Dedifferentiated amniotic fluid mesenchymal stem cell (primary cell): ENCODE data around the gene CNTLN.
A peak's percentile ranks its signal among the peaks of the same experiment; 100 is the strongest.
"Not testable (repeated sequence)": the region's sequence is repeated elsewhere in the genome, so short reads cannot be mapped to it uniquely, and the experiment has no call there.

ENCODE experiments used
- DNase-seq: peaks from one replicate; pipeline ENCODE4 v3.0.0-alpha.2; 2016; ENCODE audit errors: extremely low spot score

The CNTLN gene

DNA sequence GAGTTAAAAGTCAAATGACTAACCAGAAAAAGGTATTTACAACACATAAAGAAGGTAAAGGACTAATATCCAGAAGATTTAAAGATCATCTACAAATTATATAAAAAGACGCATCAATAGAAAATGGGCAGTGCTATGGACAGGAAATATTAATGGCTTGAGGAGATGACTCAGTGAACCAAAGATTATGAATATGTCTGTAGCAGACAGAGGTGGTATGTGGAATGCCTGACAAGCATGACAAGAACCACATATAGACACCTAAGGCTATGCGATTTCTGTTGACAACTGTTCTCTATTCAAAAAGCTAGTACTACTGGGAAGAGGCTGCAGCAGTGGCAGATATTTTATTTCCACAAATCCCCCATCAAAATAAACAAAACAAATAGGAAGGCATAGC, 267.0 kb downstream of the CNTLN start:
- DNase-seq, result no peak

DNA sequence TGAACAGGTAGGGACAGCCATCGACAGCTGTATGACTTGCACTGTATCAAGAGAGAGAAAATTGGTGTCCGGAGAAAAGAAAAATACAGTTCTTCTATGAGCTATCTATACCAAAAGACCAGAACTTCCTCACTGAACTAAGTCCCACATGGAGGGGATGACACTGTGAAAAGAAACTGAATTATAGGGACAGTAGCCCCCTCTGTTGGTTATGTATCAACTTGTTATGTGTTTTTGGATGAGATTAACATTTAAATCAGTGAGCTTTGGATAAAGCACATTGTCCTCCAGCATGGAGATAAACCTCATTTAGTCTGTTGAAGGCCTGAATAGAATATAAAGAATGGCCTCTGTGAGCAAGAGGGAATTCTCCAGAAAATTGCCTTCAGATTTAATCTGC, 267.5 kb downstream of the CNTLN start:
- no peak for DNase-seq

DNA sequence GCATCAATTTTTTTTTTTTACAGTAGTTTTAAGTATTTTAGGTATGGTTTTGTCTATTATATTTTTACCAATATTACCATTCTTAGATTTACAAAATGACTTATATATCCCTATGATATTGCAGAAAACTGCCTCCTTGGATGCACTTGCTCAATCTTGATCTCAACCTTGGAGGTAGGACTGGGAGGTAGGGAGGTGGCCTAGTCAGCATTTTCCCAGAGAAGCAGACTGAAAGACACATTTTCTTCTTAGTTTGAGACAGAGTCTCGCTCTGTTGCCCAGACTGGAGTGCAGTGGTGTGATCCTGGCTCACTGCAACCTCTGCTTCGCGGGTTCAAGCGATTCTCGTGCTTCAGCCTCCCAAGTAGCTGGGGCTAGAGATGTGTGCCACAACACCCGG, 268.7 kb downstream of the CNTLN start:
- no peak for DNase-seq

DNA sequence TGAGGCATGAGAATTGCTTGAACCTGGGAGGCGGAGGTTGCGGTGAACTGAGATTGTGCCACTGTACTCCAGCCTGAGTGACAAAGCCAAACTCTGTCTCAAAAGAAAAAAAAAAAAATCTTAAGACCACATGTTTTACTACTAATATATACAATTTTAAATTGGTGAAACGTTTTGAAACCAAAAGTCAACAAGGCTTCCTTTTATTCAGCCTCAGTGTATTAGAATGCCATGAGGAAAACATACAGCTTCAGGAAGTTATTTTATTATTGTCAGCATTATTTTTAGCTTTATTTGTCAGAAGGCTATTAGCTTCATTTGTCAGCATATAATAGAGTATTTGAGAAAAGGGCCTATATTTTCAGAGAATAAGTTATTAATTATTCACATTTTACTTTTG, 280.1 kb downstream of the CNTLN start:
- DNase-seq, result no peak

DNA sequence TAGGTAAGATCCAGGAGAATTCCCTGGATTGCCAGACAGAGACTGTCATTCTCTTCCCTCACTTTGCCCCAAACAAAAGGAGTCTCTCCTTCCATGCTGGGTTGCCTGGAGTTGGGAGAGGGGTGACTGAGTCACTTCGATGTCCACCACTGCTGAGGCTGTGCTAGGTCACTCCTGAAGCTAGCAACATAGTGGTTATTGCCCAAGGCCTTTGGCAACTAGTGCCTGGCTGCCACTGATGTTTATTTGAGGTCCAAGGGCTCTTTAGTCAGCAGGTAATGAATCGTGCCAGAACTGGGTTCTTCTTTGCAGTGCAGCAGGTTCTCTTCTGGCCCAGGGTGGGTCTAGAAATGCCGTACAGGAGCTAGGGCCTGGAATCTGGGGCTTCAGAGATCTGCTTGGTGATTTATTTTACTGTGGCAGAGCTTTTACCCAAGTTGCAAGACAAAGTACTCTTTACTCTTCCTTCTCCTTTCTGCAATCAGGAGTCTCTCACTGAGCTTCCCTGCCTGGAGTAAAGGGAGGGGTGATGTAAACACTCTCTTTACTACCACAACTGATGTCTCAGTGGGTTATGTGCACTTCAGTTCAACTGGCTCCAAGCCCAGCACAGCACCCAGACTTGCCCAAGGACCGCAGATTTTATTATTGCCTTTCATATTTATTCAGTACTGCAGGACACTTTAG, 288.3 kb downstream of the CNTLN start:
- DNase-seq, result no peak

DNA sequence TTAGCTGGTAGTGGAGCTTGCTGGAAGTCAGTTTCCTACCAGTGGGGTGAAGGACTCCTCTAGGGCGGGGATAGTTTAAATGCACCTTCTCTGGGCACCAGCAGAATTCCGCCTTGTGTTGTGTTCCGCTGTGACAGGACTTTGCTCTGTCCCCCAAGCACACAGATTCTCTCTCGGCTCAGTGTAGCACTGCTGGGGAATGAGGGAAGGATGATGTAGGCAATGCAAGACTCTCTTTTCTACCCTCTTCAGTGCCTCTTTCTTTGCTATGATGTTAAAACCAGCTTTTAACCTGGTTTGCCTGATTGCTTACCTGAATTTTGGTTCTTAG, 288.8 kb downstream of the CNTLN start:
- no peak for DNase-seq

DNA sequence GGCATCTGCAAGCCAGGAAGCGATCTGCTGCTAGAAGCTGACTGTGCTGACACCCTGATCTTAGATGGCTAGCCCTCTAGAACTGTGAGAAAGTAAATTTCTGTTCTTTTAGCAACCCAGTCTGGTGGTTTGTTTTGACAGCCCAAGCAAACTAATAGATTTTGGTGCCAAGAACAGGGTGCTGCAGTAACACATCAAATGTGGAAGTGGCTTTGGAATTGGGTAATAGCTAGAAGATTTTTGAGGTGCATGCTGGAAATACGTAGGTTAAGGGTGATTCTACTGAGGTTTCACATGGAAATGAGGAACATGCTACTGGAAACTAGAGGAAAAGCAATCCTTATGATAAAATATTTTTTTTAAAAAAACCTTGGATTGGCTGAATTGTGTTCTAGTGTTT, 290.5 kb downstream of the CNTLN start:
- no peak for DNase-seq

DNA sequence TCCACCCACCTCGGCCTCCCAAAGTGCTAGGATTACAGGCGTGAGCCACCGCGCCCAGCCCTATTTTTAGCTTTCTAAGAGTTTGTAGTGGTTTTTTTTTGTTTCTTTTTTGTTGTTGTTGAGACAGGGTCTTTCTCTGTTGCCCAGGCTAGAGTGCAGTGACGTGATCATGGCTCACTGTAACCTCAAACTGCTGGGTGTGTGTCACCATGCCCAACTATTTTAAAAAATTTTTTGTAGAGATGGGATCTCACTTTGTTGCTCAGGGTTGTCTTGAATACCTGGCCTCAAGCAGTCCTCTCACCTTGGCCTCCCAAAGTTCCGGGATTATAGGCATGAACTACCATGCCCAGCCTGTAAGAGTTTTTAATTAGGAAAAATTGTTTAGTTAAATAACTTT, 298.7 kb downstream of the CNTLN start:
- no peak for DNase-seq

DNA sequence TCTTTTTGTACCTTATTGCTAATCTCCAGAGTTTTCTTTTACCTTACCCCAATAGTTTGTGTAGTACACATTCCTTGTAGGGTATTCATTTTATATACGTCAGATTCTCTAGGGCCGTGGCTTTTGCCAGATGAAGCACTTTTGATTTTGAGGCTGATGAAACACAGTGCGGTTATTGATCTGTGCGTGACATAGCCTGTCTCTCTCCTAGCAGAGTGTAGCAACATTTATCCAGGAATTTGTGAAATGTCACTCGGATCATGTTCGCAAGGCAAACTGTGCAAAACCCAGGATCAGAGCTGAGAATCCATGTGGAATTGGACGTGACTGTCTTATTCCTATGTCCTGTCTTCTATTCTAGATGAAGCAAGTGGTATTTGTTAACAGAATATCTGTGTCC, 302.0 kb downstream of the CNTLN start:
- no peak for DNase-seq

DNA sequence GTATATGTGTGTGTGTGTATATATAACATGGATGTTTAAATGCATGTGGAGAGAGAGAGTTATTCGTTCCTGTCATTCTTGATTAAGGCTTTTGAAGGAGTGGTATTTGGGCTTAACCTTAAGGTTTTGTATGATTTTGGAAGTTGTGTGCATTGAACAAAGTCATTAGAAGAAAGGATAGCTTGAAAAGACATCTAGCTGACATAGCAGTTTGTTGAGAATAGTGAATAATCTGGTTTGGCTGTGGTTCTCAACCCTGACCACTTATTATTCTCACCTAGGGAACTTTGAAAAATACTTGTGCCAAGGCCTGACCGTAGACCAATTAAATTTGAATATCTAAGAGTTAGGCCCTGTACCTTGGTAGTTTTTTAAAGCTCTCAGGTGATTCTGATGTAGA, 303.0 kb downstream of the CNTLN start:
- DNase-seq, result no peak

DNA sequence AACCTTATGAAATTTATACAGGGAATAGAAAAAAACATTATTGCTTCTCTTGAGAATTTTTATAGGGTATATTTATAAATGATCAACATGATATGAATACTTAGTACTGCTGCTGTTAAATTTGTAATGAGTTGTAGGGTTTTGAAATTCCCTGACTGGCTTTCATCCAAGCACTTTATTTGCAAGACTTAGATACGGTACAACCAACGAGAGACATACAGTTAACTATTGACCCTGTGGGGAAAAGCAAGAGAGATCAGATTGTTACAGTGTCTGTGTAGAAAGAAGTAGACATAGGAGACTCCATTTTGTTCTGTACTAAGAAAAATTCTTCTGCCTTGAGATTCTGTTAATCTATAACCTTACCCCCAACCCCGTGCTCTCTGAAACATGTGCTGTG, 310.3 kb downstream of the CNTLN start:
- DNase-seq, result not testable (repeated sequence)

DNA sequence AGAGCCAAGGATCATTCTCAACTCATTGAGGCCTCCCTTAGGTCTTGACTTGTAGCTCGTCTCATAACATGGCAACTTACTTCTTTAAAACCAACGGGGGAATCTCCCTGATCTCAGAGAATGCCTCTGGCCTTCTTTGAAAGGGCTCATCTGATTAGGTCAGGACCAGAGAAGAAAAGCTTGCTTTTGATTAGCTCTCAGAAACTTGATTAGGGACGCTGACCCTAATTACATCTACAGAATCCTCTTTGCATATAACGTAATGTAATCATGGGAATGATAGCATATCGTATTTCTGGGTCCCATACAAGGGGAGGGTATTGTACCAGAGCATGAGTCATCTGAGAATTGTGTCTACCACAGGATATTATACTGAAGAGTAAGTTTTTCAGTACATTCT, 318.9 kb downstream of the CNTLN start:
- no peak for DNase-seq

DNA sequence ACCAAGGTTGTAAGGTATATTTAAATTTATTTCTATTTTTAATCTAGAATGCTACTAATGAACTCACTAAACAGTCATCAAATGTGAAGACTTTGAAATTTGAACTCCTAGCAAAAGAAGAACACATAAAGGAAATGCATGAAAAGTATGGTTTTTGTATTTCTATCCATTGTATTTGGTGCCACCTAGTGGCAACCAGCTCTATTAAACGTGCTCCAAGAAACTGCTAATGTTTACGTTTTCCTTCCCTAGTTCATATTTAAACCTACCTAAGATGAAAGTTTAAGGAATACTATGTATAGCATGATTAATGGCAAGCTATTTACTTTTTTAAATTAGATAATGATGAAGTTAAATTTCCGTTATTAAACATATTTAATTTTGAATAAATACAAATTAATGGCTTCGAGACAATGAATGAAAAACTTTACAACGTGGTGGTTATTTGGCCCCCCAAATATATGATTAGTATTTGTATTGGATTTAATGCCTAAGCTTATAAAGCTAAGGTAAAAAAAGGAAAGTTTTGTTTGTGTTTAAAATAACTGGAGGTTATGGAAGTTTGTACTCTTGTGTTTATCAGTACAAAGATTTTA, 328.1 kb downstream of the CNTLN start:
- DNase-seq, result peak; percentile 71

DNA sequence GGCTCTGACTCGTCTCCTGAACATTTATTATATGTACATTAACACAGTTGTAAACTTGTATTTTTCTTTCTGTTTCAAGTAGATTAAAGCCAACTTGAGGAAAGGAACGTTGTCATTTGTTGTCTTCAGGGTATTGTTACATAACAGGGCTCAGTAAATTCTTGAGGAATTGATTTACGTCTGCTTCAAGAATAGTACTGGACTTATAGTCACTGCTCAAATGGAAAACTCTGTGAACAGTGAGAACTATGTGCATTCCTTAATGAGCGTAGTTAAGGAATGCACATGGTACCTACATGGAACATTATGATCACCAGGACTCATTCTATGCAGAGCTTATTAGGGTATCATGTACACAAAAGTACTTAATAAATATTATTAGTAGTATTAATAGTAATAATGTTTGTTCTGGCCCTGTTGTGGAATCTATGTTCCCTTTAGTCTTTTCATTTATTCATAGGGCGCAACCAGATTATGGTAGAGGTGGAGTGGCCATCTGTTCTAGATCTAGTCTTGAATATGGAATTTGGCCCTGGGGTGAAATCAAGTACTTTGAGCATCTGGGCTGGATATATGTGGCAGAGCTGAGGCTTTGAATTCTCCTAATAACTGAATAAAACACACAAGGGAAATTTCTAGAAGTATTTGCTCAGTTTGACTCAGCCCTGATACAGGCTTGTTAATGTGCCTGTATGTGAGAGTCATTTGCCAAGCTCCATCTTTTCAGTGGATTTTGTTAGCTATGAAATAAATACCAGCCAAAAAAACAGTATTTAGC, 335.4 kb downstream of the CNTLN start:
- no peak for DNase-seq

DNA sequence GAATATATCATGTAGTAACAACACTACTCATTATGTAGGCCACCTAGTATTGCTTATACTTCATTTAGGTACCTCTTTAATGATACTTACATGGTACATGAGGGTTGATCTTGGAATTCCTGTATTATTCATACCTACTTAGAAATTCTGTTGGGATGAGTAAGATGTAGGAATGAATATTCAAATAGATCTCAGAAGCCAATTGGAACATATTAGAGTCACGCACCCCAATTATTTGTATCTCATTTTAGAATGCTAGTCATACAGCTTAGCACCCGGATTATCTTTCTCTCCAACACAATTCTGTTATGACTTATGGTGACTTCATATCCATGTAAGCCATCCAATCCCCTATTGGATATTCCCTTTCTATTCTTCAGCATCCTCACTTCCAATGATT, 337.3 kb downstream of the CNTLN start:
- DNase-seq, result no peak

DNA sequence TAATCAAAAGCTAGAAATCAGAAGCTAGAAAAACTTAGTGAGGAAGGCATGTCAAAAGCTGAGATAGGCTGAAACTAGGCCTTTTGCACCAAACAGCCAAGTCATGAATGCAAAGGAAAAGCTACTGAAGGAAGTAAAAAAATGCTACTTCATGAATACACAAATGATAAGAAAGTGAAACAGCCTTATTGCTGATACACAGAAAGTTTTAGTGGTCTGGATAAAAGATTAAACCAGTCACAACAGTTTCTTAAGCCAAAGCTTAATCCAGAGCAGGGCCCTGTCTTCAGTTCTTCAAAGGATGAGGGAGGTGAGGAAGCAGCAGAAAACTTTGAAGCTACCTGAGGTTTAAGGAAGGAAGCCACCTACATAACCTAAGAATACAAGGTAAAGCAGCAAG, 341.6 kb downstream of the CNTLN start:
- DNase-seq, result no peak

DNA sequence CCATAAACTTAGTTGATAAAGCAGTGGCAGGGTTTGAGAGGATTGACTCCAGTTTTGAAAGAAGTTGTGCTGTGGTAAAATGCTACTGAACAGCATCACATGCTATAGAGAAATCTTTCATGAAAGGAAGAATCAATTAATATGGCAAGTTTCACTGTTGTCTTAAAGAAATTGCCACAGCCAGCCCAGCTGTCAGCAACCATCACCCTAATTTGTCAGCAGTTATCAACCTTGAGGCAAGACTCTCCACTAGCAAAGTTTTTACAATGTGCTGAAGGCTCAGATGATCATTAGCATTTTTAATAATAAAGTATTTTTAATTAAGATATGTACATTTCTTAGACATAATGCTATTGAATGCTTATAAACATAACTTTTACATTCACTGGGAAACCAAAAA, 343.0 kb downstream of the CNTLN start:
- no peak for DNase-seq

DNA sequence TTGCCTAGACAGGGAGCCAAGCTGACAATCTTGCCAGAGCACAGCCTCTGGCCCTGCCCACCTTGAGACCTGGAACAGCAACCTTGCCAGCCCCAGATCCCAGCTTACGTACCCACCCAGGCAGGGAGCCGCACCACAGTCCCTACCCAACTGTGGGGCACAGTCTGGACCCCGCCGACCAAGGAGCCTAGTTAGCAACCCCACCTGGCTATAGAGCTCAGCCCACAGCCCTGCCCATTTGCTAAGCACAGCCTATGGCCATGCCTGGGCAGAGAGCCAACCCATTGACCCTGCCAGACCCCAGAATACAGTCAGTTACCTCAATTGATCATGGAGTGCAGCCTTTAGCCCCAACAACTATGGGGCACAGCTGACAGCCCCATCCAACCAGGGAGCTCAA, 346.1 kb downstream of the CNTLN start:
- no peak for DNase-seq

DNA sequence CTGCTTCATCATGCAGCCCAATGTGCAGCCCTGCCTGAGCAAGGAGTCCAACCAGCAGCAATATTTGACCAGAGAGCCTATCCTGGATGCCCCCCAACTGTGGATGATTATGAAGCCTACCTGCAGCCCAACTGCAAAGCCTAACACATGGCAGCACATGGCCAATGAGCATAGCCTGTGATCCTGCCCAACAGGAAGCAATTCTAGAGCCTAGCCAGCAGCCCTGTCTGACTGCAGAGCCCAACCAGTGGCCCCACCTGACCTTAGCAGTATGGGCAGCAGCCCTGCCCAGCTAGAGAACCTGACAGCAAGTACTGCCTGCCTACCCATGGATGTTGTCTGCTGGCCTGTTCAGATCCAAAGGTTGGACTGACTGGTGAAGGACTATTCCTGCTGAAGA, 346.7 kb downstream of the CNTLN start:
- DNase-seq, result no peak

DNA sequence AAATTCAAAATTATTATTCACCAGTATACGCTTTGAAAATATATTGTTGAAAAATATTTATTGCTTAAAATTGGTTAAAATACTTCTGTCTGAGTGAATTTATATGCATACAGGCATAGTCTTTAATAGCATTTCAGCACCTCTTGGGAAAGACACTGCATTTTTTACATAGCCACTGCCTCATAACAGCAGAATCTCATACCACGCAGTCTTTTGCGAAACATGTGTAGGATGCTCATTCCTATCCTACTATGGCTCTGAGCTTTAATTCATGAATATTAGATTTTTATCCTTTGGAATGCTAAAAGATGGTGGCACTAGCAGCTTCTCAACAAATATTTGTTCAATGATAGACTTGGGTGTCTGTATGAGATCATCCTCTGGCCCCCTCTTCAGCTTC, 350.1 kb downstream of the CNTLN start:
- no peak for DNase-seq

DNA sequence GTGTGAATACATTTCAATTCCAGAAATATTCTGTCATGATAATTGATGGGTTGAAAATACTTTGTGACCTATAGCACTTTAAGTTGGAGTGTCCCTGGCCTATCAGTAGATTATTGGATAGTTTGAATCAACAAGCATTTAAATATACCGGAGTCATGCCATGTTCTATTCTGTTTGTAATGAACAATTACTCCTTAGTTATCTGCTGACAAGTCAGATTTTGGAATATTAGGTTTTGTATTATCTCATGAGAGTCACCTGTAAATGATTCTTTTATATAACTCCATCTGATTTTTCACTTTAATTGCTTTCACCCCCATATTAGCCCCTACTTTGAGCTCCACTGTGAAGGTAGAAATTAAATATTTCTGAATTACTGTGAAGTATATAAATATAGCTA, 351.6 kb downstream of the CNTLN start:
- DNase-seq, result no peak

DNA sequence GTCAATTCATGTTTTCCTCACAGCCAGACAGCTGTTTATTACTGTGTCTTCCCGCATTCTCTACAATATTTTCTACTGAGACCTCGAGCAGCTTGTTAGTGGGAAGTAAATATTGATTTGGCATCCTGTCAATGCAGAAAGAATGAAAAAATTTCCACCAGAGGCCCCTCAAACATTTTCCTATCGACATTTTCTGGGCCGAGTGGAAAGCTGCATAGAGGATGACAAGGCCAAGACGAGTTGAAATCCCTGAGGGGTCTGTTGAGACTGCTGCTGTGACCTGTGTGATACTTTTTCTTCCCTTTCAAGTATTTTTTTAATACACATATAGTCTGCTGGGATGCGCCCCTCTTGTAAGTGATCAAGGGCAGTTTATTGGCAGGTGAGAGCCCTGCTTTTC, 352.6 kb downstream of the CNTLN start:
- DNase-seq, result no peak

DNA sequence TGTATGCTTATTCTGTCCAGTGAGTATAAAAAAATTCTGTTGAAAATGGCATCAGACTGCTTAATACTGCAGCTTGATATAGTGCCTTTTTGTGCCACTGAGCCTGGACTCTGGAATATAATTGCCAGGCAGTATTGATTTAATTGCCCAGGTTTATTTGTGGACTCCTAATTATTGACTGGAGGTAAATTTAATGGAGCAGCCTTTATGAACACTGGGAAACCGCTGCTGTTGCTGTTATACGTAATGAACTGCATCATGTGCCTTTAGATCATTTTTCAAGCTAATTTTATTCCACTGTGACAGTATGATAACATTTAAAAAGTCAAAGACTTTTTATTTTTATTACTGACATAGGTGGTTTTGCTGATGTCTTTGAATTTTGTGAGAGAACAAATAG, 353.8 kb downstream of the CNTLN start:
- DNase-seq, result no peak

DNA sequence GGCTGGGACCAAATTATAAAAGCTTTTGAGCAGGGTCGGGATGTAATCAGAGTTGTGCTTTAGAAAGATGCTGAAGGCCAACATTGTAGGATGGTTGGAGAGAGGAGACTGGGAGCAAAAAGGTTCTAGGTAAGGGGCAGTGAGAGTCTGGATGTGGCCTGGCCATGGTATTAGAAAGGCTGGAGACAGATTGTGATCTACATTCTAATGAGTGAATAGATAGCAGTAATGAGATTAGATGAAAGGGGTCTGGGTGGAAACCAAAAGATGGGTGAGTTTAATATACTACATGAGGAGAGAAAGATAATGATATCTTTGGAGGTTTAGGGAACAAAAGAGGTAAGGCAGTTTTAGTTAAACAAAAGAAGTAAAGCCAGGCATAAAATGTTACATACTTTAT, 355.3 kb downstream of the CNTLN start:
- DNase-seq, result no peak
